Posterior vena cava (tissue), 2 donors: ENCODE data around the gene TMEM217. TPM values are rescaled to one million over a fixed set of nuclear protein-coding genes. Genes with fewer than 3 reads are reported as not detected.

Experiments used
- total RNA-seq, 2 donors: library from RNA; stranded (reverse); fragmentation: NEBNext Ultra II Directional; extraction: Animal tissue kit (Norgen Biotek cat#: 25700); gene quantifications; one replicate each; pipeline ENCODE4 v1.2.1, GENCODE V29; 2021
- donor health status: DM: yes; HTN: yes; CAD: no.
- donor health status: DM: yes; HTN: yes; CAD: no.

The TMEM217 gene
- total RNA-seq, 2 donors from 2014 or later: 0.56 to 2.0 TPM

Other genes with a start within 250 kb of the TMEM217 start
- 10 to 100 TPM; 32.3 to 34.3 TPM for gene PIM1, start 88.0 kb downstream of the TMEM217 start, total RNA-seq
- gene TBC1D22B, start 372 bp downstream of the TMEM217 start, total RNA-seq: 1 to 10 TPM; 6.2 to 8.5 TPM
- 10 to 100 TPM; 13.6 to 14.0 TPM for gene RNF8, start 95.8 kb upstream of the TMEM217 start, total RNA-seq
- gene CMTR1, start 175.1 kb upstream of the TMEM217 start, total RNA-seq: 10 to 100 TPM; 24.0 to 27.9 TPM
- gene CCDC167, start 241.7 kb upstream of the TMEM217 start, total RNA-seq: 10 to 100 TPM; 16.2 to 18.9 TPM